ENCODE measurements around the gene NAALADL2.

The NAALADL2 gene

GRCh38 chr3:175193815-175194518, 334.8 kb downstream of the NAALADL2 start:
- Histone ChIP-seq H2BK5ac (ENCODE audit: low read depth, low read length, poor library complexity) (no peak overlapping the region), H2BK120ac (ENCODE audit: insufficient read depth, low read length, poor library complexity) (no peak overlapping the region), H3K14ac (ENCODE audit: low read length) (no peak overlapping the region), H3K4ac (ENCODE audit: low read depth, low read length) (no peak overlapping the region), H2AK5ac (ENCODE audit: low read length) (no peak overlapping the region), H2BK12ac (ENCODE audit: low read length) (no peak overlapping the region), H4K8ac (ENCODE audit: low read depth, low read length) (no peak overlapping the region), H3K4me1 (ENCODE audit: control insufficient read depth in 1 of 2, insufficient read depth in 2 of 2, low read length in 2 of 2) (no peaks in the 10 kb centered on the region), H3K36me3 (ENCODE audit: control insufficient read depth in 1 of 2, insufficient read depth in 2 of 2, low read length in 2 of 2) (no peaks in the 10 kb centered on the region), H3K4me3 (ENCODE audit: low read depth, low read length) (no peak overlapping the region), H3K9me3 (ENCODE audit: insufficient read depth, low read depth, low read length) (no peaks in the 10 kb centered on the region), H4K12ac (ENCODE audit: low read depth, low read length) (no peak overlapping the region), H3K79me1 (ENCODE audit: low read length) (no peaks in the 10 kb centered on the region), H3K18ac (ENCODE audit: low read length) (no peak overlapping the region), H3K9ac (ENCODE audit: low read length) (no peak overlapping the region), H4K91ac (ENCODE audit: low read depth, low read length) (no peak overlapping the region), H3K4me2 (ENCODE audit: low read length) (no peak overlapping the region), H3K27me3 (ENCODE audit: insufficient read depth, low read length) (no peaks in the 10 kb centered on the region), H3K79me2 (ENCODE audit: control insufficient read depth, insufficient read depth, low read length, poor library complexity) (no peaks in the 10 kb centered on the region), H2AFZ (ENCODE audit: insufficient read depth, low read length, poor library complexity) (no peak overlapping the region), H3K23ac (ENCODE audit: low read length) (no peak overlapping the region), H3K27ac (ENCODE audit: low read depth, low read length) (no peak overlapping the region)
- no CpG with 5 or more reads among the region's 4 CpGs for WGBS (ENCODE audit: extremely low coverage, insufficient coverage, insufficient read length)
- no peak for DNase-seq

GRCh38 chr3:175198991-175199783, 340.1 kb downstream of the NAALADL2 start:
- no CpG with 5 or more reads among the region's 7 CpGs for WGBS (ENCODE audit: extremely low coverage, insufficient coverage, insufficient read length)
- Histone ChIP-seq H3K27me3 (ENCODE audit: insufficient read depth, low read length) (no peaks in the 10 kb centered on the region), H2AFZ (ENCODE audit: insufficient read depth, low read length, poor library complexity) (no peak overlapping the region), H3K9ac (ENCODE audit: low read length) (no peak overlapping the region), H2BK5ac (ENCODE audit: low read depth, low read length, poor library complexity) (no peak overlapping the region), H3K4me3 (ENCODE audit: low read depth, low read length) (no peak overlapping the region), H4K8ac (ENCODE audit: low read depth, low read length) (no peak overlapping the region), H3K79me1 (ENCODE audit: low read length) (no peaks in the 10 kb centered on the region), H3K4me2 (ENCODE audit: low read length) (no peak overlapping the region), H2AK5ac (ENCODE audit: low read length) (no peak overlapping the region), H3K79me2 (ENCODE audit: control insufficient read depth, insufficient read depth, low read length, poor library complexity) (no peaks in the 10 kb centered on the region), H3K18ac (ENCODE audit: low read length) (no peak overlapping the region), H3K4ac (ENCODE audit: low read depth, low read length) (no peak overlapping the region), H3K9me3 (ENCODE audit: insufficient read depth, low read depth, low read length) (no peaks in the 10 kb centered on the region), H2BK120ac (ENCODE audit: insufficient read depth, low read length, poor library complexity) (no peak overlapping the region), H2BK12ac (ENCODE audit: low read length) (no peak overlapping the region), H4K91ac (ENCODE audit: low read depth, low read length) (no peak overlapping the region), H3K23ac (ENCODE audit: low read length) (no peak overlapping the region), H4K12ac (ENCODE audit: low read depth, low read length) (no peak overlapping the region), H3K14ac (ENCODE audit: low read length) (no peak overlapping the region), H3K4me1 (ENCODE audit: control insufficient read depth in 1 of 2, insufficient read depth in 2 of 2, low read length in 2 of 2) (no peaks in the 10 kb centered on the region), H3K27ac (ENCODE audit: low read depth, low read length) (no peak overlapping the region), H3K36me3 (ENCODE audit: control insufficient read depth in 1 of 2, insufficient read depth in 2 of 2, low read length in 2 of 2) (no peaks in the 10 kb centered on the region)
- no peak for DNase-seq

- Histone ChIP-seq H4K8ac (ENCODE audit: low read depth, low read length) (no peak overlapping the region), H3K9me3 (ENCODE audit: insufficient read depth, low read depth, low read length) (no peaks in the 10 kb centered on the region), H3K4ac (ENCODE audit: low read depth, low read length) (no peak overlapping the region)
Observed at GRCh38 chr3:175199961-175200360, 340.8 kb downstream of the NAALADL2 start.

GRCh38 chr3:175200391-175201095, 341.4 kb downstream of the NAALADL2 start:
- Histone ChIP-seq H3K4me3 (ENCODE audit: low read depth, low read length) (no peak overlapping the region), H3K79me2 (ENCODE audit: control insufficient read depth, insufficient read depth, low read length, poor library complexity) (no peaks in the 10 kb centered on the region), H2AK5ac (ENCODE audit: low read length) (no peak overlapping the region), H4K91ac (ENCODE audit: low read depth, low read length) (no peak overlapping the region), H3K4me2 (ENCODE audit: low read length) (no peak overlapping the region), H3K4ac (ENCODE audit: low read depth, low read length) (no peak overlapping the region), H2BK120ac (ENCODE audit: insufficient read depth, low read length, poor library complexity) (no peak overlapping the region), H3K27me3 (ENCODE audit: insufficient read depth, low read length) (no peaks in the 10 kb centered on the region), H3K14ac (ENCODE audit: low read length) (no peak overlapping the region), H2BK12ac (ENCODE audit: low read length) (no peak overlapping the region), H3K9me3 (ENCODE audit: insufficient read depth, low read depth, low read length) (no peaks in the 10 kb centered on the region), H3K18ac (ENCODE audit: low read length) (no peak overlapping the region), H3K36me3 (ENCODE audit: control insufficient read depth in 1 of 2, insufficient read depth in 2 of 2, low read length in 2 of 2) (no peaks in the 10 kb centered on the region), H4K8ac (ENCODE audit: low read depth, low read length) (no peak overlapping the region), H3K9ac (ENCODE audit: low read length) (no peak overlapping the region), H3K79me1 (ENCODE audit: low read length) (no peaks in the 10 kb centered on the region), H3K23ac (ENCODE audit: low read length) (no peak overlapping the region), H3K4me1 (ENCODE audit: control insufficient read depth in 1 of 2, insufficient read depth in 2 of 2, low read length in 2 of 2) (no peaks in the 10 kb centered on the region), H3K27ac (ENCODE audit: low read depth, low read length) (no peak overlapping the region), H4K12ac (ENCODE audit: low read depth, low read length) (no peak overlapping the region), H2AFZ (ENCODE audit: insufficient read depth, low read length, poor library complexity) (no peak overlapping the region), H2BK5ac (ENCODE audit: low read depth, low read length, poor library complexity) (no peak overlapping the region)
- no peak for DNase-seq
- WGBS (ENCODE audit: extremely low coverage, insufficient coverage, insufficient read length): no CpG with 5 or more reads among the region's 2 CpGs

More at GRCh38 chr3:175199961-175200360, 340.8 kb downstream of the NAALADL2 start:
- H2BK12ac ChIP-seq (ENCODE audit: low read length): no peak overlapping the region
- no peaks in the 10 kb centered on the region for H3K27me3 ChIP-seq (ENCODE audit: insufficient read depth, low read length)
- H2AFZ ChIP-seq (ENCODE audit: insufficient read depth, low read length, poor library complexity): no peak overlapping the region
- no peak overlapping the region for H4K91ac ChIP-seq (ENCODE audit: low read depth, low read length)
- no peak overlapping the region for H4K12ac ChIP-seq (ENCODE audit: low read depth, low read length)
- no peak for DNase-seq
- H2BK120ac ChIP-seq (ENCODE audit: insufficient read depth, low read length, poor library complexity): no peak overlapping the region
- no peaks in the 10 kb centered on the region for H3K79me1 ChIP-seq (ENCODE audit: low read length)
- H2BK5ac ChIP-seq (ENCODE audit: low read depth, low read length, poor library complexity): no peak overlapping the region
- no peak overlapping the region for H2AK5ac ChIP-seq (ENCODE audit: low read length)
- no peak overlapping the region for H3K9ac ChIP-seq (ENCODE audit: low read length)
- no peak overlapping the region for H3K27ac ChIP-seq (ENCODE audit: low read depth, low read length)
- no CpG with 5 or more reads among the region's 1 CpG for WGBS (ENCODE audit: extremely low coverage, insufficient coverage, insufficient read length)
- H3K18ac ChIP-seq (ENCODE audit: low read length): no peak overlapping the region
- no peak overlapping the region for H3K4me2 ChIP-seq (ENCODE audit: low read length)
- no peaks in the 10 kb centered on the region for H3K79me2 ChIP-seq (ENCODE audit: control insufficient read depth, insufficient read depth, low read length, poor library complexity)
- no peak overlapping the region for H3K23ac ChIP-seq (ENCODE audit: low read length)
- no peak overlapping the region for H3K4me3 ChIP-seq (ENCODE audit: low read depth, low read length)
- no peaks in the 10 kb centered on the region for H3K36me3 ChIP-seq (ENCODE audit: control insufficient read depth in 1 of 2, insufficient read depth in 2 of 2, low read length in 2 of 2)
- H3K14ac ChIP-seq (ENCODE audit: low read length): no peak overlapping the region
- no peaks in the 10 kb centered on the region for H3K4me1 ChIP-seq (ENCODE audit: control insufficient read depth in 1 of 2, insufficient read depth in 2 of 2, low read length in 2 of 2)

Data from trophoblast cell (in vitro differentiated cells and primary cell).